Measurements from ENCODE around the gene GFAP. TPM values are rescaled to one million over a fixed set of nuclear protein-coding genes. Genes with fewer than 3 reads are reported as not detected.

The GFAP gene
- total RNA-seq, 1 experiment from 2014 or later, result 1.6 TPM

- ChIA-PET POLR2A (no interaction called here), CTCF (interaction anchor here (0.8 to 8.0 kb wide), 4 partner anchors 11 to 100 kb away, joined by 3 to 103 read pairs (median 4); no protein-coding TSS in a partner anchor)
- TF ChIP-seq ZNF423 (CRISPR knock-in tag; IDR thresholded peaks at IDR 0.05) (no peak), ATF6 (CRISPR knock-in tag; IDR thresholded peaks at IDR 0.05) (no peak), HMGA2 (CRISPR knock-in tag; IDR thresholded peaks at IDR 0.05) (no peak), ZSCAN18 (CRISPR knock-in tag; IDR thresholded peaks at IDR 0.05) (no peak), PRDM15 (CRISPR knock-in tag; IDR thresholded peaks at IDR 0.05) (no peak), ELF4 (CRISPR knock-in tag; IDR thresholded peaks at IDR 0.05; ENCODE audit: low read depth) (no peak), TEAD1 (CRISPR knock-in tag; IDR thresholded peaks at IDR 0.05) (no peak), ETV6 (CRISPR knock-in tag; IDR thresholded peaks at IDR 0.05) (no peak), OVOL2 (CRISPR knock-in tag; IDR thresholded peaks at IDR 0.05; ENCODE audit: borderline replicate concordance) (no peak), CREB1 (CRISPR knock-in tag; IDR thresholded peaks at IDR 0.05) (no peak), ZBTB21 (CRISPR knock-in tag; IDR thresholded peaks at IDR 0.05; ENCODE audit: borderline replicate concordance) (no peak), E2F1 (CRISPR knock-in tag; IDR thresholded peaks at IDR 0.05) (no peak), NR1H2 (CRISPR knock-in tag; IDR thresholded peaks at IDR 0.05) (no peak), SOX15 (CRISPR knock-in tag; IDR thresholded peaks at IDR 0.05) (no peak)
- Mint-ChIP-seq H3K4me1 (no peaks in the 10 kb centered on the region), H3K4me3 (no peak overlapping the region), H3K27ac (no peak overlapping the region), H3K9me3 (no peaks in the 10 kb centered on the region), H3K36me3 (peaks cover 62% of the 10 kb centered on the region), H3K27me3 (ENCODE audit: low read depth) (no peaks in the 10 kb centered on the region)
- ATAC-seq, result no peak
- no peak for DNase-seq (ENCODE audit: low spot score)
Observed at GRCh38 chr17:44865931-44866330, 49.4 kb downstream of the GFAP start.

GRCh38 chr17:44865231-44865660 is 50.1 kb downstream of the GFAP start:
- no peaks in the 10 kb centered on the region for H3K4me1 Mint-ChIP-seq
- ChIA-PET POLR2A (no interaction called here), CTCF (interaction anchor here (0.6 to 8.0 kb wide), 7 partner anchors 14 to 284 kb away, joined by 3 to 103 read pairs (median 3); no protein-coding TSS in a partner anchor)
- ATAC-seq, result peak; percentile 87
- DNase-seq (ENCODE audit: low spot score), result peak; percentile 70
- H3K36me3 Mint-ChIP-seq, result peaks cover 64% of the 10 kb centered on the region
- no peak overlapping the region for H3K27ac Mint-ChIP-seq
- no peak overlapping the region for H3K4me3 Mint-ChIP-seq
- no peaks in the 10 kb centered on the region for H3K27me3 Mint-ChIP-seq (ENCODE audit: low read depth)
- no peaks in the 10 kb centered on the region for H3K9me3 Mint-ChIP-seq
- no peak for TF ChIP-seq NFE2L1 (CRISPR knock-in tag; IDR thresholded peaks at IDR 0.05)
- TF ChIP-seq RELA (CRISPR knock-in tag; IDR thresholded peaks at IDR 0.05; ENCODE audit: borderline replicate concordance), result no peak
- TF ChIP-seq CTCF (IDR thresholded peaks at IDR 0.05), result peak; percentile 88
- no peak for TF ChIP-seq JAZF1 (CRISPR knock-in tag; IDR thresholded peaks at IDR 0.05)
